ENCODE measurements around the gene HBS1L.

- TF ChIP-seq CTCF (IDR thresholded peaks at IDR 0.05) (no peak), POLR2A (IDR thresholded peaks at IDR 0.05) (no peak)
These were observed 41.4 kb downstream of the HBS1L start for GRCh38 chr6:135013211-135013610.
